ENCODE results near the gene CHST13. TPM values are rescaled to one million over a fixed set of nuclear protein-coding genes. Genes with fewer than 3 reads are reported as not detected.
A peak's percentile ranks its signal among the peaks of the same experiment; 100 is the strongest.

Gene CHST13
- total RNA-seq, 1 experiment from 2014 or later: 0.91 TPM

- peak overlapping the region; percentile 92 for H3K27ac ChIP-seq (ENCODE audit: low read depth, low read length)
- intact Hi-C loops (cut with micrococcal nuclease): loop anchor here (10.0 kb wide), 1 partner anchor 222 kb away; no protein-coding TSS in a partner anchor
- peaks cover 37% of the 10 kb centered on the region for H3K79me2 ChIP-seq (ENCODE audit: insufficient read depth, low read length)
- DNase-seq (ENCODE audit: low read depth, low spot score) (peak; percentile 54), ATAC-seq (peak; percentile 55)
- POLR2A ChIA-PET: no interaction called here
- peaks cover 12 to 35% of the 10 kb centered on the region in 2 experiments for H3K4me1 ChIP-seq (ENCODE audit: control insufficient read depth in 1 of 2, insufficient read depth in 2 of 2, low read length in 2 of 2)
- H3K4me2 ChIP-seq (ENCODE audit: low read length): peak overlapping the region; percentile 94
- peaks cover 6% of the 10 kb centered on the region in 2 experiments; a peak in 3 of 4 replicates for H3K36me3 ChIP-seq (ENCODE audit: control insufficient read depth in 1 of 2, insufficient read depth in 2 of 2, low read length in 2 of 2)
- peak overlapping the region; percentile 65 to 71 for H3K4me3 ChIP-seq (replicated peaks in 1 of 2; ENCODE audit: low read depth in 1 of 2, low read length in 2 of 2)
- H3K9me2 ChIP-seq (ENCODE audit: insufficient read depth): no peaks in the 10 kb centered on the region
- BruUV-seq (replicated peaks): TSS peak; percentile 97
- RAD21 ChIA-PET (ENCODE audit: low non-redundant PET in 1 of 2, low total read pairs in 2 of 2, uncharacterized antibody in 2 of 2, unreplicated experiment in 2 of 2): interaction anchor here (0.5 to 1.5 kb wide), 2 partner anchors 263 to 342 kb away, joined by 3 to 4 read pairs; no protein-coding TSS in a partner anchor
- CTCF ChIA-PET: interaction anchor here (0.6 to 1.4 kb wide), 2 partner anchors 335 to 342 kb away, joined by 3 to 5 read pairs; no protein-coding TSS in a partner anchor
- TF ChIP-seq EGR1 (IDR thresholded peaks at IDR 0.05; ENCODE audit: low read depth) (peak; percentile 56; the same call in 1 of the 2 replicates), ZFX (IDR thresholded peaks at IDR 0.05) (0 out of 2 replicates have a peak, but pooled peaks have one; percentile 44), MAX (IDR thresholded peaks at IDR 0.05) (no peak), SIN3A (IDR thresholded peaks at IDR 0.05; ENCODE audit: low read depth) (peak; percentile 42; the same call in 1 of the 2 replicates), FOSL1 (IDR thresholded peaks at IDR 0.05; ENCODE audit: low read depth) (no peak), SP1 (IDR thresholded peaks at IDR 0.05; ENCODE audit: low read depth) (0 out of 2 replicates have a peak, but pooled peaks have one; percentile 4), POLR2AphosphoS5 (IDR thresholded peaks at IDR 0.05; ENCODE audit: low read depth, low read length) (peak; percentile 50)
- H4K20me1 ChIP-seq (ENCODE audit: insufficient read depth): 0 out of 2 replicates have a peak, but pooled peaks cover 6% of the 10 kb centered on the region
- H3K27me3 ChIP-seq (ENCODE audit: insufficient read depth, low read length): no peaks in the 10 kb centered on the region
- H3K9ac ChIP-seq (ENCODE audit: low read length): peak overlapping the region; percentile 88
- H3K9me3 ChIP-seq (ENCODE audit: control insufficient read depth in 1 of 2, insufficient read depth in 1 of 2, low read depth in 1 of 2, low read length in 2 of 2): no peaks in the 10 kb centered on the region
- peak overlapping the region; percentile 68 for H2AFZ ChIP-seq (ENCODE audit: low read depth, low read length, poor library complexity, severe bottlenecking)
Measured at GRCh38 chr3:126476166-126477060, 47.5 kb upstream of the CHST13 start.

- Histone ChIP-seq H3K9me2 (ENCODE audit: insufficient read depth) (no peaks in the 10 kb centered on the region), H3K27ac (ENCODE audit: low read depth, low read length) (peak overlapping the region; percentile 92), H3K4me3 (replicated peaks in 1 of 2; ENCODE audit: low read depth in 1 of 2, low read length in 2 of 2) (peak overlapping the region; percentile 65 to 71), H2AFZ (ENCODE audit: low read depth, low read length, poor library complexity, severe bottlenecking) (no peak overlapping the region), H3K9me3 (ENCODE audit: control insufficient read depth in 1 of 2, insufficient read depth in 1 of 2, low read depth in 1 of 2, low read length in 2 of 2) (no peaks in the 10 kb centered on the region), H3K4me2 (ENCODE audit: low read length) (peak overlapping the region; percentile 94), H4K20me1 (ENCODE audit: insufficient read depth) (0 out of 2 replicates have a peak, but pooled peaks cover 3% of the 10 kb centered on the region), H3K79me2 (ENCODE audit: insufficient read depth, low read length) (peaks cover 31% of the 10 kb centered on the region), H3K4me1 (ENCODE audit: control insufficient read depth in 1 of 2, insufficient read depth in 2 of 2, low read length in 2 of 2) (peaks cover 12 to 35% of the 10 kb centered on the region in 2 experiments), H3K27me3 (ENCODE audit: insufficient read depth, low read length) (no peaks in the 10 kb centered on the region), H3K36me3 (ENCODE audit: control insufficient read depth in 1 of 2, insufficient read depth in 2 of 2, low read length in 2 of 2) (peaks cover under 1 to 2% of the 10 kb centered on the region in 2 experiments; a peak in 2 of 4 replicates), H3K9ac (ENCODE audit: low read length) (peak overlapping the region; percentile 88)
- ChIA-PET CTCF (no interaction called here), RAD21 (ENCODE audit: low non-redundant PET in 1 of 2, low total read pairs in 2 of 2, uncharacterized antibody in 2 of 2, unreplicated experiment in 2 of 2) (interaction anchor here in 1 of 2 experiments (0.5 kb wide), 1 partner anchor 264 kb away, joined by 4 read pairs; no protein-coding TSS in a partner anchor), POLR2A (no interaction called here)
- no TSS peak for BruUV-seq (replicated peaks)
- intact Hi-C loops (cut with micrococcal nuclease): loop anchor here (10.0 kb wide), 1 partner anchor 222 kb away; no protein-coding TSS in a partner anchor
- no peak for DNase-seq (ENCODE audit: low read depth, low spot score)
- ATAC-seq: no peak
- TF ChIP-seq ATF3 (IDR thresholded peaks at IDR 0.05) (no peak), EGR1 (IDR thresholded peaks at IDR 0.05; ENCODE audit: low read depth) (no peak), FOSL1 (IDR thresholded peaks at IDR 0.05; ENCODE audit: low read depth) (no peak), REST (IDR thresholded peaks at IDR 0.05; ENCODE audit: low read depth) (no peak), EZH2phosphoT487 (IDR thresholded peaks at IDR 0.05; ENCODE audit: borderline replicate concordance) (no peak), CBX3 (IDR thresholded peaks at IDR 0.05; ENCODE audit: low read depth) (no peak), SRF (IDR thresholded peaks at IDR 0.05; ENCODE audit: low read depth) (no peak), SIN3A (IDR thresholded peaks at IDR 0.05; ENCODE audit: low read depth) (no peak), TCF7L2 (IDR thresholded peaks at IDR 0.05; ENCODE audit: borderline replicate concordance, extremely low read depth, insufficient read depth, insufficient read length) (no peak), YY1 (IDR thresholded peaks at IDR 0.05; ENCODE audit: extremely low read depth, insufficient replicate concordance, low read depth, low read length) (no peak), CEBPB (IDR thresholded peaks at IDR 0.05; ENCODE audit: low read depth) (no peak), ZFX (IDR thresholded peaks at IDR 0.05) (no peak)
Measured at GRCh38 chr3:126477061-126477380, 46.9 kb upstream of the CHST13 start.

All from HCT116 (cell line).